GM19238 (cell line): Measurements from ENCODE around the gene GBA2.

Source experiments
- DNase-seq: peaks from one replicate; pipeline ENCODE4 v3.0.0; 2011; ENCODE audit warnings: low spot score; ENCODE audit not compliant: insufficient read length

GBA2 gene

GRCh38 chr9:35748858-35749514, at the start of gene GBA2, which contains the start of gene RGP1:
Gene GBA2 (minus strand): TSS chr9:35749228. CDS start chr9:35748704, 524 bp downstream.
Gene RGP1 (plus strand): TSS chr9:35749287. CDS start chr9:35749756, 469 bp downstream.
- DNase-seq, result peak; percentile 71

GRCh38 chr9:35797311-35798109, 48.5 kb upstream of the GBA2 start:
- DNase-seq, result no peak

- no peak for DNase-seq
These were observed 46.7 kb upstream of the GBA2 start for GRCh38 chr9:35795695-35796094.

- no peak for DNase-seq
These were observed 44.4 kb upstream of the GBA2 start for GRCh38 chr9:35793461-35793860.

- no peak for DNase-seq
These were observed 43.8 kb upstream of the GBA2 start for GRCh38 chr9:35792826-35793225.

GRCh38 chr9:35792024-35792813, 43.2 kb upstream of the GBA2 start:
- DNase-seq, result no peak

GRCh38 chr9:35791297-35791921, 42.4 kb upstream of the GBA2 start, which contains the start of gene NPR2:
Gene NPR2 (plus strand): TSS chr9:35791591. CDS start chr9:35792409, 818 bp downstream.
- no peak for DNase-seq

GRCh38 chr9:35790385-35791296, 41.6 kb upstream of the GBA2 start:
- DNase-seq, result peak; percentile 73

- no peak for DNase-seq
These were observed 41.0 kb upstream of the GBA2 start for GRCh38 chr9:35790025-35790384.

GRCh38 chr9:35789541-35789940, 40.5 kb upstream of the GBA2 start:
- DNase-seq, result no peak

GRCh38 chr9:35783418-35783817, 34.4 kb upstream of the GBA2 start:
- no peak for DNase-seq

- no peak for DNase-seq
These were observed 32.0 kb upstream of the GBA2 start for GRCh38 chr9:35781066-35781465.

- DNase-seq, result no peak
These were observed 29.5 kb upstream of the GBA2 start for GRCh38 chr9:35778496-35778895.

- DNase-seq, result no peak
These were observed 27.0 kb upstream of the GBA2 start for GRCh38 chr9:35776018-35776417.

GRCh38 chr9:35774907-35775635, 26.0 kb upstream of the GBA2 start:
- no peak for DNase-seq

- DNase-seq, result no peak
These were observed 22.9 kb upstream of the GBA2 start for GRCh38 chr9:35771943-35772342.

GRCh38 chr9:35771534-35771933, 22.5 kb upstream of the GBA2 start:
- DNase-seq, result no peak

GRCh38 chr9:35771075-35771433, 22.0 kb upstream of the GBA2 start:
- no peak for DNase-seq

GRCh38 chr9:35769763-35770162, 20.7 kb upstream of the GBA2 start:
- DNase-seq, result no peak

- DNase-seq, result no peak
These were observed 18.4 kb upstream of the GBA2 start for GRCh38 chr9:35767458-35767857.
